Astrocyte of the spinal cord (primary cell): Measurements from ENCODE around the gene ARHGAP5.

ENCODE experiments used
- DNase-seq: peaks from one replicate; pipeline ENCODE4 v3.0.0; 2011; ENCODE audit warnings: low read depth, low spot score
- H3K4me3 ChIP-seq: 2 replicates; pipeline ENCODE4 v1.5.1; 2011; ENCODE audit warnings: low read depth, mild to moderate bottlenecking, low read length, moderate library complexity
- CTCF ChIP-seq: IDR thresholded peaks from 2 replicates; pipeline ENCODE4 v1.5.1; 2012; ENCODE audit warnings: low read depth, mild to moderate bottlenecking, low read length, inconsistent platforms
- in situ Hi-C: cut with HindIII; loops from 2 replicates; pipeline ENCODE4 v1.10.0; 2017; ENCODE audit warnings: low sequenced_read_pairs

Gene ARHGAP5

GRCh38 chr14:32085182-32085844, 8.2 kb downstream of the ARHGAP5 start:
- DNase-seq: no peak
- in situ Hi-C loops: no loop called here
- H3K4me3 ChIP-seq: no peak overlapping the region
- TF ChIP-seq CTCF: no peak

GRCh38 chr14:32085845-32086383, 8.8 kb downstream of the ARHGAP5 start:
- no peak for TF ChIP-seq CTCF
- no peak overlapping the region for H3K4me3 ChIP-seq
- no peak for DNase-seq
- in situ Hi-C loops: no loop called here

- in situ Hi-C loops: no loop called here
- peak; percentile 88 for DNase-seq
- TF ChIP-seq CTCF: no peak
- H3K4me3 ChIP-seq: no peak overlapping the region
Observed at GRCh38 chr14:32087173-32087861, 10.2 kb downstream of the ARHGAP5 start.

- in situ Hi-C loops: no loop called here
- no peak for TF ChIP-seq CTCF
- DNase-seq: no peak
- no peak overlapping the region for H3K4me3 ChIP-seq
Observed at GRCh38 chr14:32087907-32088306, 10.8 kb downstream of the ARHGAP5 start.

- TF ChIP-seq CTCF: no peak
- DNase-seq: no peak
- H3K4me3 ChIP-seq: no peak overlapping the region
- in situ Hi-C loops: no loop called here
Observed at GRCh38 chr14:32090686-32091085, 13.6 kb downstream of the ARHGAP5 start.

GRCh38 chr14:32099473-32099872, 22.4 kb downstream of the ARHGAP5 start:
- TF ChIP-seq CTCF: no peak
- no peak for DNase-seq
- in situ Hi-C loops: no loop called here
- H3K4me3 ChIP-seq: no peak overlapping the region
